ENCODE measurements around the gene FGR.

FGR gene

DNA sequence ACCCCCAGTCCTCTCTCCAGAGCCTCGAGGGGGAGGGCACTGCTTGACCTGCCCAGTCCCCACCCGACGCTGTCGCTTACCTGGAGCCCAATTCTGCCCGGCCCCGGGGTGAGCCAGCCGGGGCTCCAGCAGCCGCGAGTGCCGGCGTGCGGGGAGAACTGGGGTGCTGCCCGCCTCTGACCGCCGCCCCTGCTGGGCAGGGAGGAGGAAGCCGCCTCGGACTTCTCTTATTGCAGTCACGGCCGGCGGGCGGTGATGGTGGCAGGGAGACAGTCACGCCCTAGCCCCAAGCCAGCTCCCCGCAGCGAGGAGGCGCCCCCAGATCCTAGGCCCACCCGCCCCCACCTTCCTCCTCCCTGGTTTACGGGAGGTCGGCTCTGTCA is at the start of gene FGR:
Gene FGR (minus strand): TSS at position 201 of the 383 bp plus-strand sequence. CDS start 11,269 bp downstream, outside the sequence.
- TF ChIP-seq GATA2 (IDR thresholded peaks at IDR 0.05; ENCODE audit: low read depth, low read length) (no peak), GATA3 (IDR thresholded peaks at IDR 0.05; ENCODE audit: low read depth, low read length) (no peak)

- TF ChIP-seq GATA2 (IDR thresholded peaks at IDR 0.05; ENCODE audit: low read depth, low read length) = no peak
- TF ChIP-seq GATA3 (IDR thresholded peaks at IDR 0.05; ENCODE audit: low read depth, low read length) = no peak
These were observed 49.2 kb upstream of the FGR start for GRCh38 chr1:27684176-27684575.

GRCh38 chr1:27682351-27682944 is 47.5 kb upstream of the FGR start:
- TF ChIP-seq GATA2 (IDR thresholded peaks at IDR 0.05; ENCODE audit: low read depth, low read length) (no peak), GATA3 (IDR thresholded peaks at IDR 0.05; ENCODE audit: low read depth, low read length) (no peak)

DNA sequence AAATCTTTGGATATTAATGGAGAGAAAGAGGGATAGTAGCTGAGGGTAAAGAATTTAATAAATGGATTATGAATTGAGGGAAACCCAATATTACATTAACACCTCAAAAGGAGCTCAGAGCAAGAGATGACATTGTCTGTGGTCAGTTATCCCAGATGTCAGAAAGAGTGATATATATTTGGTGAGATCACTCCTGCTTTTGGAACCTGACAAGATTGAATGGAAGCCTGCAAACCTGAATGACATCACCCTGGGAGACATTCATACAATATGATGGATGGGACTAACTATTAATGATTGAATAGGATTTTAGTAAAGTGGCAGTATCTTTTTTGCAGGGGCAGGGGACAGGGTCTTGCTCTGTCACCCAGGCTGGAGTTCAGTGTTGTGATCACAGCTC is 43.8 kb upstream of the FGR start:
- TF ChIP-seq GATA2 (IDR thresholded peaks at IDR 0.05; ENCODE audit: low read depth, low read length) = no peak
- no peak for TF ChIP-seq GATA3 (IDR thresholded peaks at IDR 0.05; ENCODE audit: low read depth, low read length)

- TF ChIP-seq GATA2 (IDR thresholded peaks at IDR 0.05; ENCODE audit: low read depth, low read length) = no peak
These were observed 41.4 kb upstream of the FGR start for GRCh38 chr1:27676410-27676809.

DNA sequence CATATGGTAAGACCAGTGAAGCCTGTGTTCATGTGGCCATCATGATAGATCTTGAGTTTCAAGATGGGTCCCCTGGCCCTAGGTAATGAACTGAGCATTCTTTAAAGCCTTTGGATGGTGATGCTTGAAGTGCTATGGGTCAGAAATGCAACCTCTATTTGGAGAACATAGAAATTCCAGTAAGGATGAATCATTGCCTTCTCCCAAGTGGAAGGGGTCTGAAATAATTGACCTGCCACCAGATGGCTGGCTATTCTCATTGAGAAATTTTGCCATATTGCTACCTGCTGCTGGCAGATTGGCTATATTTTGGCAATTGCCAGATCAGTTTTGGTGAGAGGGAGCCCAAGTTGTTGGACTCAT is 37.7 kb upstream of the FGR start:
- TF ChIP-seq GATA2 (IDR thresholded peaks at IDR 0.05; ENCODE audit: low read depth, low read length) (no peak), GATA3 (IDR thresholded peaks at IDR 0.05; ENCODE audit: low read depth, low read length) (no peak)

GRCh38 chr1:27671964-27672749 is 37.2 kb upstream of the FGR start, which contains the start of gene IFI6:
Gene IFI6, minus strand, starts transcription at chr1:27672192. Its CDS starts 2,878 bp downstream, at chr1:27669314.
- TF ChIP-seq GATA3 (IDR thresholded peaks at IDR 0.05; ENCODE audit: low read depth, low read length) = no peak
- no peak for TF ChIP-seq GATA2 (IDR thresholded peaks at IDR 0.05; ENCODE audit: low read depth, low read length)

DNA sequence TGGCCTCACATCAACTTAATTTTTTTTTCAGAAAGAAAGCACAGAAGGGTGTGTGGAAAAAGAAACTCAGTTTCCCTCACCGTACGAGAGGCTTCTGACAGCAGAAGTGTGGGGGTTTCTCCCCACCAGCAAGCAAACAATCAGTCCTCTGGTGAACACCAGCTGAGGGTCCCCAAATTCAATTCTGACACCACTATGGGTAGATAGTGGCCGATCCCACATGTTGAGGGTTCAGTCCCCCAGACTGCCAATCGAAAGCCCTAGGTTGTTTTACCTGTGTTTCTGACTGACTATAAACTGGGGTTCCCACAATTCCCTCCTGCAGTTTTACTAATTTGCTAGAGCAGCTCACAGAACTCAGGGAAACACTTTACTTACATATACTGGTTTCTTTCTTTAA is 34.9 kb upstream of the FGR start:
- TF ChIP-seq GATA3 (IDR thresholded peaks at IDR 0.05; ENCODE audit: low read depth, low read length) = no peak
- no peak for TF ChIP-seq GATA2 (IDR thresholded peaks at IDR 0.05; ENCODE audit: low read depth, low read length)

GRCh38 chr1:27668808-27669723 is 34.1 kb upstream of the FGR start:
- TF ChIP-seq GATA2 (IDR thresholded peaks at IDR 0.05; ENCODE audit: low read depth, low read length) = no peak
- TF ChIP-seq GATA3 (IDR thresholded peaks at IDR 0.05; ENCODE audit: low read depth, low read length) = no peak

GRCh38 chr1:27668121-27668807 is 33.3 kb upstream of the FGR start:
- no peak for TF ChIP-seq GATA3 (IDR thresholded peaks at IDR 0.05; ENCODE audit: low read depth, low read length)
- TF ChIP-seq GATA2 (IDR thresholded peaks at IDR 0.05; ENCODE audit: low read depth, low read length) = no peak

- TF ChIP-seq GATA2 (IDR thresholded peaks at IDR 0.05; ENCODE audit: low read depth, low read length) (no peak), GATA3 (IDR thresholded peaks at IDR 0.05; ENCODE audit: low read depth, low read length) (no peak)
These were observed 31.8 kb upstream of the FGR start for GRCh38 chr1:27666791-27667254.

DNA sequence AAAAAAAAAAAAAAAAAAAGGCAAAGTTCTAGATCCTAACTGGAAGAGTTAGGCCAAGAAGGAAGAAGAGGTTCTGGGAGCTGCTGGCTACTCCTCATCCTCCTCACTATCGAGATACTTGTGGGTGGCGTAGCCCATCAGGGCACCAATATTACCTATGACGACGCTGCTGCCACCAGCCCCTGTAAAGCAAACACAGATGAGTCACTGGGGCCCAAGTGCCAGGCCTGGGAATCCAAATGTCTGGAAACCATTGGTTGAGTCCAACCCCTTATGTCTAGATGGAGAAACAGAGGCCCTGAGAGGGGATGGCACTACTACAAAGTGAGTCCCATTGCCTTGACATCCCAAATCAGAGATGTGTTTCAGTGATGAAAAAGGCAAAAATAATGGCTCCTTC is 31.3 kb upstream of the FGR start:
- no peak for TF ChIP-seq GATA3 (IDR thresholded peaks at IDR 0.05; ENCODE audit: low read depth, low read length)
- TF ChIP-seq GATA2 (IDR thresholded peaks at IDR 0.05; ENCODE audit: low read depth, low read length) = no peak

DNA sequence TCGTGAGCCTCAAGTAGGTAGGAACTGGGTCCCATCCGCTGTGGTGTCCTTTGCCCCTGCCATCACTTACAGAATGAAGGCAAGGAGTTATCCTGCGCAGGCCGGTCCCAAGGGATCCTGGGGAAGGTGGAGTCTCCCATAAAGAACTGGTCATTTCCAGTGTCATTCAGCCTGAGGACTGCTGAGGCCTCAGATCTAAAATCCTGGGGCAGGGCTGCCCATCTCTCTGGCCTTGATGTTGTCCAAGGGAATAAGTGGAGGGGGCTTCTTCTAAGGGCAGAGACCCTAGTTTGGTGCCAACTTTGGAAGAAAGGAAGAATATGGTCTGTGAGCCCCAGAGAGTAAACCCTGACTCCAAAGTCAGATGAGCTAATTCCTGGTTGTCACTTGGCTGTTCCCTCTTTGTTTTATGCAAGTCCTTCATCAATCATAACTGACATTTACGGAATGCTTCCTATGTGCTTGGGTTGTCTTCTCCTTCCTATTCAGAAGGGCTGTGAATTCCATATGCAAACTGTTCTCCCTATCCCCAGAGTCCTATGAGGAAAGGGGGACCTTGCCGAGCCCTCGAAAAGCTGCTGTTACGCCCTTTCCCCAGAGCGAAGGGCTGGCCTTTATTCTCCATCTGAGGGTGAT is 30.1 kb upstream of the FGR start:
- TF ChIP-seq GATA2 (IDR thresholded peaks at IDR 0.05; ENCODE audit: low read depth, low read length) (no peak), GATA3 (IDR thresholded peaks at IDR 0.05; ENCODE audit: low read depth, low read length) (no peak)

All from SH-SY5Y (cell line).